K562 (cell line): ENCODE results near the gene AKAP10.

Experiments
- CTCF ChIP-seq, 3 experiments: IDR thresholded peaks in 2 of 3; conservative IDR thresholded peaks in 1 of 3; 2 replicates each; pipeline ENCODE4 v1.5.1; 2011 to 2012; ENCODE audit warnings: low read length in 3 of 3, mild to moderate bottlenecking in 3 of 3, control low read depth in 2 of 3, improper control_type of control experiment in 1 of 3, inconsistent platforms in 1 of 3, low read depth in 1 of 3, mixed read lengths in 1 of 3, moderate library complexity in 1 of 3; ENCODE audit not compliant: insufficient read depth in 2 of 3
- E2F8 ChIP-seq: fragments of 450-650 bp; IDR thresholded peaks from 2 replicates; pipeline ENCODE4 v1.7.1; 2018; ENCODE audit warnings: mild to moderate bottlenecking, low read depth; ENCODE audit not compliant: partially characterized antibody
- EZH2 ChIP-seq: IDR thresholded peaks from 2 replicates; pipeline ENCODE4 v1.6.1; 2012; ENCODE audit warnings: low read depth, mild to moderate bottlenecking, inconsistent platforms, low read length, borderline replicate concordance
- TCF3 ChIP-seq: sonication (generic); formaldehyde crosslinking; IDR thresholded peaks from 2 replicates; pipeline ENCODE4 v1.4.0; 2020; ENCODE audit warnings: mild to moderate bottlenecking, missing genetic modification reagents
- ZNF24 ChIP-seq: fragments of 450-650 bp; IDR thresholded peaks from 2 replicates; pipeline ENCODE4 v1.6.1; 2016

- TF ChIP-seq E2F8: no peak
- TF ChIP-seq ZNF24: no peak
- no peak for TF ChIP-seq TCF3 (CRISPR knock-in tag)
- no peak for TF ChIP-seq EZH2
- TF ChIP-seq CTCF (IDR thresholded peaks at IDR 0.05 in 2 of 3, conservative IDR thresholded peaks at IDR 0.05 in 1 of 3; ENCODE audit: insufficient read depth in 2 of 3, low read depth in 1 of 3, low read length in 3 of 3): no peak
Measured at GRCh38 chr17:19911033-19911432, 66.6 kb downstream of the AKAP10 start.
